ENCODE data around the gene SSNA1. TPM values are rescaled to one million over a fixed set of nuclear protein-coding genes. Genes with fewer than 3 reads are reported as not detected.

SSNA1 gene
- total and polyA plus RNA-seq, 8 donors: 28.1 to 154 (median 122) TPM

GRCh38 chr9:137173796-137174664, 14.4 kb upstream of the SSNA1 start:
- no peak for DNase-seq
- Histone ChIP-seq H3K9me3 (no peaks in the 10 kb centered on the region), H3K4me3 (no peak overlapping the region), H3K27ac (peak overlapping the region in 2 of 5 donors; percentile 5 to 11), H3K4me1 (peaks cover 32 to 69% (median 54%) of the 10 kb centered on the region in 4 donors), H3K27me3 (peaks cover 0 to 56% (median 39%) of the 10 kb centered on the region in 3 donors), H3K36me3 (peaks cover 10 to 25% (median 16%) of the 10 kb centered on the region in 4 donors)
- no peak for TF ChIP-seq CTCF (IDR thresholded peaks at IDR 0.05)
- intact Hi-C loops (cut with DNase I; ENCODE audit: low total_unique reads): no loop called here
- 61 to 72% (median 70%) methylated on average over 36 to 45 of the region's 45 CpGs for WGBS, 5 donors

GRCh38 chr9:137174722-137175293, 13.7 kb upstream of the SSNA1 start:
- H3K4me1 ChIP-seq: peaks cover 24 to 61% (median 46%) of the 10 kb centered on the region in 4 donors
- H3K9me3 ChIP-seq: no peaks in the 10 kb centered on the region
- WGBS, 5 donors: 23 to 52% (median 34%) methylated on average over 9 to 34 of the region's 34 CpGs
- no peak overlapping the region for H3K27ac ChIP-seq
- DNase-seq: no peak
- peaks cover 0 to 49% (median 32%) of the 10 kb centered on the region in 3 donors for H3K27me3 ChIP-seq
- intact Hi-C loops (cut with DNase I; ENCODE audit: low total_unique reads): no loop called here
- no peak overlapping the region for H3K4me3 ChIP-seq
- TF ChIP-seq POLR2A (IDR thresholded peaks at IDR 0.05): no peak
- peaks cover 17 to 33% (median 24%) of the 10 kb centered on the region in 4 donors for H3K36me3 ChIP-seq

- 21 to 46% (median 42%) methylated on average over 20 to 33 of the region's 33 CpGs for WGBS, 5 donors
- no peak for DNase-seq
- intact Hi-C loops (cut with DNase I; ENCODE audit: low total_unique reads): no loop called here
- no peaks in the 10 kb centered on the region for H3K9me3 ChIP-seq
- no peak overlapping the region for H3K4me3 ChIP-seq
- peaks cover 18 to 55% (median 40%) of the 10 kb centered on the region in 4 donors for H3K4me1 ChIP-seq
- H3K36me3 ChIP-seq: peaks cover 23 to 40% (median 30%) of the 10 kb centered on the region in 4 donors
- H3K27me3 ChIP-seq: peaks cover 0 to 42% (median 25%) of the 10 kb centered on the region in 3 donors
- H3K27ac ChIP-seq: no peak overlapping the region
- no peak for TF ChIP-seq EP300 (IDR thresholded peaks at IDR 0.05)
- TF ChIP-seq CTCF (IDR thresholded peaks at IDR 0.05): peak in 2 of 7 experiments; percentile 12 to 14
Measured at GRCh38 chr9:137175345-137175961, 13.0 kb upstream of the SSNA1 start.

GRCh38 chr9:137176302-137177182, 11.9 kb upstream of the SSNA1 start:
- H3K9me3 ChIP-seq: no peaks in the 10 kb centered on the region
- peaks cover 0 to 31% (median 16%) of the 10 kb centered on the region in 3 donors for H3K27me3 ChIP-seq
- peak; percentile 53 to 73 for DNase-seq
- no peak overlapping the region for H3K27ac ChIP-seq
- H3K4me3 ChIP-seq: no peak overlapping the region
- TF ChIP-seq POLR2A (IDR thresholded peaks at IDR 0.05) (no peak), EP300 (IDR thresholded peaks at IDR 0.05) (no peak), CTCF (IDR thresholded peaks at IDR 0.05) (peak in 4 of 7 experiments; percentile 35 to 49 (median 40)), POLR2AphosphoS5 (IDR thresholded peaks at IDR 0.05) (no peak)
- H3K4me1 ChIP-seq: peaks cover 18 to 44% (median 39%) of the 10 kb centered on the region in 4 donors
- H3K36me3 ChIP-seq: peaks cover 34 to 50% (median 41%) of the 10 kb centered on the region in 4 donors
- intact Hi-C loops (cut with DNase I; ENCODE audit: low total_unique reads): no loop called here
- WGBS, 5 donors: 47 to 56% (median 51%) methylated on average over 17 of the region's 17 CpGs
